Loucy (cell line): ENCODE measurements around the gene NIPA2.

Experiments
- H2AFZ ChIP-seq: fragments of 200-600 bp; sonication (generic); 2 replicates; pipeline ENCODE4 v1.6.0; 2016; ENCODE audit warnings: antibody characterized with exemption, mild to moderate bottlenecking, low read length, moderate library complexity
- H3F3A ChIP-seq: fragments of 200-600 bp; 2 replicates; pipeline ENCODE4 v1.6.0; 2016; ENCODE audit warnings: antibody characterized with exemption, low read depth, mild to moderate bottlenecking
- H3K27me3 ChIP-seq: fragments of 200-600 bp; sonication (generic); 2 replicates; pipeline ENCODE4 v1.6.1; 2014; ENCODE audit warnings: low read length, mild to moderate bottlenecking; ENCODE audit not compliant: insufficient read depth, poor library complexity, severe bottlenecking
- H3K36me3 ChIP-seq: fragments of 200-600 bp; sonication (generic); 2 replicates; pipeline ENCODE4 v1.6.1; 2016; ENCODE audit warnings: low read length; ENCODE audit not compliant: insufficient read depth
- H3K4me1 ChIP-seq: fragments of 200-600 bp; sonication (generic); 2 replicates; pipeline ENCODE4 v1.5.1; 2014; ENCODE audit warnings: low read length, mild to moderate bottlenecking; ENCODE audit not compliant: insufficient read depth, poor library complexity, severe bottlenecking
- H3K4me2 ChIP-seq: fragments of 200-600 bp; sonication (generic); 2 replicates; pipeline ENCODE4 v1.6.0; 2014; ENCODE audit warnings: antibody characterized with exemption, low read length, low read depth, mild to moderate bottlenecking; ENCODE audit not compliant: poor library complexity, severe bottlenecking
- H3K4me3 ChIP-seq: fragments of 200-600 bp; sonication (generic); 2 replicates; pipeline ENCODE4 v1.5.1; 2014; ENCODE audit warnings: low read length, mild to moderate bottlenecking, mixed read lengths; ENCODE audit not compliant: poor library complexity, severe bottlenecking
- H3K79me2 ChIP-seq: fragments of 200-600 bp; sonication (generic); 2 replicates; pipeline ENCODE4 v1.6.1; 2014; ENCODE audit warnings: low read length; ENCODE audit not compliant: insufficient read depth
- H3K9ac ChIP-seq: fragments of 200-600 bp; sonication (generic); 2 replicates; pipeline ENCODE4 v1.6.0; 2014; ENCODE audit warnings: mild to moderate bottlenecking, low read depth, low read length, moderate library complexity; ENCODE audit not compliant: poor library complexity, severe bottlenecking
- H3K9me2 ChIP-seq: fragments of 200-600 bp; sonication (generic); replicated peaks from 2 replicates; pipeline ENCODE4 v1.6.1; 2016; ENCODE audit warnings: low read depth, low read length, mixed read lengths
- H3K9me3 ChIP-seq: fragments of 200-600 bp; sonication (generic); 2 replicates; pipeline ENCODE4 v1.6.1; 2014; ENCODE audit warnings: mild to moderate bottlenecking, antibody characterized with exemption, low read length, low read depth; ENCODE audit not compliant: insufficient read depth
- H4K20me1 ChIP-seq: fragments of 200-600 bp; sonication (generic); 2 replicates; pipeline ENCODE4 v1.6.0; 2014; ENCODE audit warnings: antibody characterized with exemption, low read length, mild to moderate bottlenecking; ENCODE audit not compliant: insufficient read depth, poor library complexity, severe bottlenecking
- CTCF ChIP-seq: fragments of 200-600 bp; sonication (generic); conservative IDR thresholded peaks from 2 replicates; pipeline ENCODE4 v1.5.1; 2014; ENCODE audit warnings: mild to moderate bottlenecking, antibody characterized with exemption, low read length
- EZH2phosphoT487 ChIP-seq: fragments of 200-600 bp; IDR thresholded peaks from 2 replicates; pipeline ENCODE4 v1.6.1; 2018; ENCODE audit warnings: antibody characterized with exemption, mild to moderate bottlenecking, moderate library complexity, borderline replicate concordance

Gene NIPA2

GRCh38 chr15:22915866-22916515 is 77.5 kb downstream of the NIPA2 start:
- Histone ChIP-seq H3K4me2 (no peak overlapping the region), H3K9me2 (no peaks in the 10 kb centered on the region), H3K9me3 (no peaks in the 10 kb centered on the region), H2AFZ (no peak overlapping the region), H3K79me2 (no peaks in the 10 kb centered on the region), H3K4me3 (no peak overlapping the region), H4K20me1 (no peaks in the 10 kb centered on the region), H3K36me3 (no peaks in the 10 kb centered on the region), H3K4me1 (no peaks in the 10 kb centered on the region), H3K9ac (no peak overlapping the region), H3F3A (no peaks in the 10 kb centered on the region), H3K27me3 (no peaks in the 10 kb centered on the region)
- TF ChIP-seq CTCF (no peak), EZH2phosphoT487 (no peak)

DNA sequence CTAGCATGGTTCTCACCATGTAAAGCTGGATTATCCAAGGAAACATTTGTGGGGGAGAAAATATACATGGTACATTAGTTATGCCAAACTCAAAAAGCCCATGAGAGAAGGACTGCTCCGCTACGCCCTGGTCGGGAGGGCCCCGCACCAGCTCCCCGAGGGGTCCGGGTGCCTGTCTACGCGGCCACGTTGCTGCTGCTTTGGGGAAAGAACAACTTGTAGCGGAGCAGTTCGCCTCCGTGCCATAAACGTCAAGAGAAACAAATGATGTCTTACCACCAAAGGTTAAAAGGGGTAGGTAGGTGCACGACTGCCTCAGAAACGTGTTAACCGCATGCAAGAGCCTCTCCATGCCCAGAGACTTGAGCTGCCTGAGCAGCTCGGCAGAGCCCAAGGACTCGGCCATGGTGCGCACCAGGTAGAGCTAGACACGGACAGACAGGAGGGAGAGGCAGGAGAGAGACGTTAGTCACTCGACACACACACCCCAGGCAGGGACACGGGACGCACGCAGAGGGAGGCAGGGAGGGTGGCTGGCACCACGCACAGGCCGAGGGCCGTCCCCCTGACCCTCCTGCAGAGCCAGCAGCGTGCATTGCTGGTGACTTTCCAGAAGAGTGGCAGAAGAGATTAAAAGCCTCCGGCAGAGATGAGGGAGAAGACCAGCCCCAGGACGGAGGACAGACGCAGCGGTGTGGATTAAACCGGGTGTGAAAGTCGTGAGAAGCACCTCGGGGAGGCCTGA is 78.3 kb downstream of the NIPA2 start:
- H3K79me2 ChIP-seq: no peaks in the 10 kb centered on the region
- H4K20me1 ChIP-seq: no peaks in the 10 kb centered on the region
- no peak overlapping the region for H3K4me3 ChIP-seq
- no peaks in the 10 kb centered on the region for H3K36me3 ChIP-seq
- H3K9me3 ChIP-seq: no peaks in the 10 kb centered on the region
- no peak overlapping the region for H3K4me2 ChIP-seq
- H3K4me1 ChIP-seq: no peaks in the 10 kb centered on the region
- H3K27me3 ChIP-seq: no peaks in the 10 kb centered on the region
- H3F3A ChIP-seq: no peaks in the 10 kb centered on the region
- H3K9me2 ChIP-seq: no peaks in the 10 kb centered on the region
- H3K9ac ChIP-seq: no peak overlapping the region
- no peak for TF ChIP-seq CTCF
- no peak for TF ChIP-seq EZH2phosphoT487
- H2AFZ ChIP-seq: no peak overlapping the region

- no peak overlapping the region for H2AFZ ChIP-seq
- H3F3A ChIP-seq: no peaks in the 10 kb centered on the region
- no peak overlapping the region for H3K9ac ChIP-seq
- no peak overlapping the region for H3K4me3 ChIP-seq
- no peaks in the 10 kb centered on the region for H3K36me3 ChIP-seq
- no peaks in the 10 kb centered on the region for H3K79me2 ChIP-seq
- no peak overlapping the region for H3K4me2 ChIP-seq
- no peaks in the 10 kb centered on the region for H4K20me1 ChIP-seq
- no peaks in the 10 kb centered on the region for H3K27me3 ChIP-seq
- no peaks in the 10 kb centered on the region for H3K9me3 ChIP-seq
- H3K4me1 ChIP-seq: no peaks in the 10 kb centered on the region
- no peaks in the 10 kb centered on the region for H3K9me2 ChIP-seq
- TF ChIP-seq EZH2phosphoT487 (no peak), CTCF (no peak)
These were observed 79.1 kb downstream of the NIPA2 start for GRCh38 chr15:22917556-22917955.
